ENCODE results near the gene MMP24. TPM values are rescaled to one million over a fixed set of nuclear protein-coding genes. Genes with fewer than 3 reads are reported as not detected.
"Not testable (repeated sequence)": the region's sequence is repeated elsewhere in the genome, so short reads cannot be mapped to it uniquely, and the experiment has no call there.

Gene MMP24
- total RNA-seq, 6 experiments from 2014 or later = 0.27 to 1.5 (median 0.84) TPM

DNA sequence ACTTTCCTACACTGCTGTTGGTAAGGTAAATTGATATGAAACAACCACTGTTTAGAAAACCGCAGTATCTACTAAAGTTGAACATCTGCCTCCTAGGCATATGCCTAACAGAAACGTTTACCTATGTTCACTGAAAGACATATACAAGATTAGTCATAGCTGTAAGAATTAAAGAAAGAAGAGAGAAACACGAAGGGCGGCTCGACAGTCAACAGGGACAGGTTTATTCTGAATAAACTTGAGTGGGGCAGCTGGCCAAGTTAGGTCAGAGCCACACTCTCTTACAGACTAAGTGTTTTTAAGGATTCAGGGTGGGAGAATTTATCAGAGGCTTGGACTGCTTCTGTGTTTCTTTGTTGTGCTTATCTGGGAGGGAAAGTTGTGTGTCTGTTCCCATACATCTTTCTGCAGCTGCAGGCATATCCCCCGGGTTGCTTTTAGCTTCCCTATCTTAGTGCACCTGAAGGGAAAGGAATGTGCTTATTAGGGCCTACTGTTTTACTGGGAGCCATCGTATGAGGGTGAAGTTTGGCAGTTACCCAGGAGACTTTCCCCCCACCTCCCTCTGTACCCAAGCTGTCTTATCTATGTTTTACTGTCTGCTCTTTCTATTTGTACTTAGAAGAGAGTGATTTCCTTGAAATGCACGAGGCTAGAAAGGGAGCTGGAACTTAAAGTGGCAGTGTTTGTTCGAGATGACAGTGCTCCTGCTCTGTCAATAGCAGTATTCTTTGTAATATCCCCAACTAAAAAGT is 34.2 kb upstream of the MMP24 start:
- no peak for TF ChIP-seq POLR2A (IDR thresholded peaks at IDR 0.05)
- TF ChIP-seq, protein P1, sequence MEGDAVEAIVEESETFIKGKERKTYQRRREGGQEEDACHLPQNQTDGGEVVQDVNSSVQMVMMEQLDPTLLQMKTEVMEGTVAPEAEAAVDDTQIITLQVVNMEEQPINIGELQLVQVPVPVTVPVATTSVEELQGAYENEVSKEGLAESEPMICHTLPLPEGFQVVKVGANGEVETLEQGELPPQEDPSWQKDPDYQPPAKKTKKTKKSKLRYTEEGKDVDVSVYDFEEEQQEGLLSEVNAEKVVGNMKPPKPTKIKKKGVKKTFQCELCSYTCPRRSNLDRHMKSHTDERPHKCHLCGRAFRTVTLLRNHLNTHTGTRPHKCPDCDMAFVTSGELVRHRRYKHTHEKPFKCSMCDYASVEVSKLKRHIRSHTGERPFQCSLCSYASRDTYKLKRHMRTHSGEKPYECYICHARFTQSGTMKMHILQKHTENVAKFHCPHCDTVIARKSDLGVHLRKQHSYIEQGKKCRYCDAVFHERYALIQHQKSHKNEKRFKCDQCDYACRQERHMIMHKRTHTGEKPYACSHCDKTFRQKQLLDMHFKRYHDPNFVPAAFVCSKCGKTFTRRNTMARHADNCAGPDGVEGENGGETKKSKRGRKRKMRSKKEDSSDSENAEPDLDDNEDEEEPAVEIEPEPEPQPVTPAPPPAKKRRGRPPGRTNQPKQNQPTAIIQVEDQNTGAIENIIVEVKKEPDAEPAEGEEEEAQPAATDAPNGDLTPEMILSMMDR (IDR thresholded peaks at IDR 0.05) = no peak
- Histone ChIP-seq H3K9me3 (peaks cover 0 to 9% (median 0%) of the 10 kb centered on the region in 4 donors), H3K36me3 (no peaks in the 10 kb centered on the region), H3K27me3 (no peaks in the 10 kb centered on the region), H3K4me1 (peaks cover 0 to 29% (median 9%) of the 10 kb centered on the region in 4 donors), H3K4me3 (no peak overlapping the region), H3K27ac (peak overlapping the region; percentile 22 to 41 (median 39))
- ATAC-seq = peak; percentile 64 to 75 (median 68)
- WGBS (ENCODE audit: insufficient coverage, low coverage, low lambda C conversion rate, missing lambda C conversion rate) = 16% methylated on average over 8 of the region's 9 CpGs
- DNase-seq = peak in 1 of 3 donors; percentile 44
- intact Hi-C loops (cut with DNase I) = no loop called here

DNA sequence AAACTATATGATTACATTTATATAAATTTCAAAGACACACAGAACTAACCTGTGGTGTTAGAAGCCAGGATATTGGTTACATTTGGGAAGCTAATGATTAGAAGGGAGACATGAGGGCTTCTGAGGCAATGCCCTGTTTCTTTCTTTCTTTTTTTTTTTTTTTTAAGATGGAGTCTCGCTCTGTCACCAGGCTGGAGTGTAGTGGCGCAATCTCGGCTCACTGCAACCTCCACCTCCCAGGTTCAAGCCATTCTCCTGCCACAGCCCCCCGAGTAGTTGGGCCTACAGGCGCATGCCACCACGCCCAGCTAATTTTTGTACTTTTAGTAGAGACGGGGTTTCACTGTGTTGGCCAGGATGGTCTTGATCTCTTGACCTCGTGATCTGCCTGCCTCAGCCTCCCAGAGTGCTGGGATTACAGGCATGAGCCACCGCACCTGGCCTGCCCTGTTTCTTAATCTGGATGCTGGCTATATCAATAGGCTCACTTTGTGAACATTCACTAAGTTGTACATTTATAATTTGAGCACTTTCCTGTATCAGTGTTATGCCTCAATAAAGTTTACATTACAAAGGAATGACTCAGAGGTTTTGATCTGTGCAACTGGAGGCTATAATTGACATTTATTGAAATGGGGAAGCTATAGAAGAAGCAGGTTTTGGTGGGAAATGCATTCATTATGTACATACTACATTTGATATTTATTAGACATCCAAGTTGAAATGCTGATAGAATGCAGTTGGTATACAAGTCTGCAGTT is 33.3 kb upstream of the MMP24 start:
- H3K27me3 ChIP-seq; ATAC-seq; DNase-seq; intact Hi-C loops (cut with DNase I); H3K36me3 ChIP-seq; H3K4me3 ChIP-seq; H3K27ac ChIP-seq; H3K9me3 ChIP-seq: not testable (repeated sequence)
- H3K4me1 ChIP-seq = peaks cover 0 to 21% (median 9%) of the 10 kb centered on the region in 4 donors
- WGBS (ENCODE audit: insufficient coverage, low coverage, low lambda C conversion rate, missing lambda C conversion rate) = no CpG with 5 or more reads among the region's 9 CpGs

DNA sequence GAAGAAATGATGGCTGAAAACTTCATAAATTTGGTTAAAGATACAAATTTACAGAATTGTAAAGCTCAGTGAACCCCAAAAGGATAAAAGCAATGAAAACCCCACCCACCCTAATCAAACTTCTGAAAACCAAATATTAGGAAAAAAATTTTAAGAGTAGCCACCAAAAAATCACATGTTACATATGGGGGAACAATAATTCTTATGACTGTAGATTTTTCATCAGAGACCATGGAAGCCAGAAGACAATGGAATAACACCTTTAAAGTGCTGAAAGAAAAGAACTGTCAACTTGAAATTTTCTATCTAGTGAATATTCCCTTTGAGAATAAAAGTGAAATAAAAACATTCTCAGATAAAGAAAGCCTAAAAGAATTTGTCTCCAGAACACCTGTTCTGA is 30.2 kb upstream of the MMP24 start:
- TF ChIP-seq, protein P1 (IDR thresholded peaks at IDR 0.05) = no peak
- no peak for TF ChIP-seq POLR2A (IDR thresholded peaks at IDR 0.05)
- H3K27ac ChIP-seq = no peak overlapping the region

DNA sequence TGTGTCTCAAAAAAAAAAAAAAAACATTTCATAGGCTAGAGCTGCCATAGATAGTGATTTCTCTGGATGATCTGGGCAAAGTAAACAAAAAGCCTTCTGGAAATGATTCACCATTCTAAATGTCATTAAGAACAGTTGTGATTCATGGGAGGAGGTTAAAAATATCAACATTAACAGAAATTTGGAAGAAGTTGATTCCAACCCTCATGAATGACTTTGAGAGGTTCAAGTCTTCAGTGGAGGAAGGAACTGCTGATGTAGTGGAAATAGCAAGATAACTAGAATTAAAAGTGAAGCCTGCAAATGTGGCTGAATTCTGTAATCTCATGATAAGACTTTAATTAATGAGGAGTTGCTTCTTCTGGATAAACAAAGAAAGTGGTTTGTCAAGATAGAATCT is 26.8 kb upstream of the MMP24 start:
- no peak overlapping the region for H3K4me3 ChIP-seq
- peak in 1 of 4 donors; percentile 33 for ATAC-seq
- H3K4me1 ChIP-seq = no peaks in the 10 kb centered on the region
- H3K36me3 ChIP-seq = no peaks in the 10 kb centered on the region
- no peak overlapping the region for H3K27ac ChIP-seq
- intact Hi-C loops (cut with DNase I) = no loop called here
- no peaks in the 10 kb centered on the region for H3K27me3 ChIP-seq
- peaks cover 0 to 9% (median 1%) of the 10 kb centered on the region in 4 donors for H3K9me3 ChIP-seq
- DNase-seq = no peak
- TF ChIP-seq POLR2A (IDR thresholded peaks at IDR 0.05) = no peak
- TF ChIP-seq, protein P1 (IDR thresholded peaks at IDR 0.05) = no peak

More for the DNA sequence above, 30.2 kb upstream of the MMP24 start:
- ATAC-seq = no peak
- no peaks in the 10 kb centered on the region for H3K27me3 ChIP-seq
- intact Hi-C loops (cut with DNase I) = no loop called here
- H3K4me1 ChIP-seq = peaks cover 0 to 11% (median 4%) of the 10 kb centered on the region in 4 donors
- H3K9me3 ChIP-seq = peaks cover 0 to 9% (median 1%) of the 10 kb centered on the region in 4 donors
- no peak for DNase-seq
- no peaks in the 10 kb centered on the region for H3K36me3 ChIP-seq
- no peak overlapping the region for H3K4me3 ChIP-seq

DNA sequence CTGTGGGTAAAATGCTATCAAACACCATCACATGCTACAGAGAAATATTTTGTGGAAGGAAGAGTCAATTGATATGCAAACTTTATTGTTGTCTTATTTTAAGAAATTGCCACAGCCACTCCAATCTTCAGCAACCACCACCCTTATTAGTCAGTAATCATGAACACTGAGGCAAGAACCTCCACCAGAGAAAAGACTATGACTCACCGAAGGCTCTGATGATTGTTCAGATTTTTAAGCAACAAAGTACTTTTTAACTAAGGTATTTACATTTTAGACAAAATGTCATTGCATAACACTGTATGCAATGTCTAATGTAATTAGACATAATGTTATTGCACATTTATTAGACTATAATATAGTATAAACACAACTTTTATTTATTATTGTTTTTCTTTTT is 26.2 kb upstream of the MMP24 start:
- Histone ChIP-seq H3K27me3 (no peaks in the 10 kb centered on the region), H3K27ac (no peak overlapping the region), H3K4me3 (no peak overlapping the region), H3K9me3 (peaks cover 0 to 9% (median 1%) of the 10 kb centered on the region in 4 donors), H3K4me1 (no peaks in the 10 kb centered on the region), H3K36me3 (no peaks in the 10 kb centered on the region)
- no peak for TF ChIP-seq POLR2A (IDR thresholded peaks at IDR 0.05)
- TF ChIP-seq, protein P1 (IDR thresholded peaks at IDR 0.05) = no peak
- WGBS (ENCODE audit: insufficient coverage, low coverage, low lambda C conversion rate, missing lambda C conversion rate) = 50% methylated on average over 1 of the region's 1 CpG
- ATAC-seq = no peak
- intact Hi-C loops (cut with DNase I) = no loop called here
- DNase-seq = no peak

DNA sequence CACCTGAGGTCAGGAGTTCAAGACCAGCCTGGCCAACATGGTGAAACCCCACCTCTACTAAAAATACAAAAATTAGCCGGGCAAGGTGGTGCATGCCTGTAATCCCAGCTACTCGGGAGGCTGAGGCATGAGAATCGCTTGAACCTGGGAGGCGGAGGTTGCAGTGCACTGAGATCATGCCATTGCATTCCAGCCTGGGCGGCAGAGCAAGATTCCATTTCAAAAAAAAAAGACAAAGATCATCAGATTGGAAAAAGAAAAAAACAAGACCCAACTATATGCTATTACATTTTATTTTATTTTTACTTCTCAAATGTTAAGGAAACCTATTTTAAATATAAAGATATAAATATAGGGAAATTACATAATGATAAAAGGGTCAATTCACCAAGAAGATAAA is 25.0 kb upstream of the MMP24 start:
- ATAC-seq; H3K4me1 ChIP-seq; H3K27ac ChIP-seq; H3K36me3 ChIP-seq; intact Hi-C loops (cut with DNase I); H3K4me3 ChIP-seq; DNase-seq; H3K9me3 ChIP-seq; H3K27me3 ChIP-seq: not testable (repeated sequence)
- WGBS (ENCODE audit: insufficient coverage, low coverage, low lambda C conversion rate, missing lambda C conversion rate) = 95% methylated on average over 4 of the region's 5 CpGs

Measured in right lobe of liver (tissue), 6 donors.